Neuron (in vitro differentiated cells): ENCODE data around the gene TUBB2B.

Source experiments
- H2AFZ ChIP-seq: one replicate; pipeline ENCODE4 v1.6.1; 2013; ENCODE audit warnings: low read depth, mild to moderate bottlenecking, inconsistent platforms, low read length, moderate library complexity
- H3K27me3 ChIP-seq: one replicate; pipeline ENCODE4 v1.6.1; 2013; ENCODE audit warnings: low read length; ENCODE audit not compliant: insufficient read depth
- H3K36me3 ChIP-seq: one replicate; pipeline ENCODE4 v1.6.1; 2013; ENCODE audit warnings: low read length; ENCODE audit not compliant: insufficient read depth
- H3K4me1 ChIP-seq: one replicate; pipeline ENCODE4 v1.6.1; 2013; ENCODE audit warnings: low read length; ENCODE audit not compliant: insufficient read depth
- H3K4me3 ChIP-seq: 2 replicates; pipeline ENCODE4 v1.5.1; 2013; ENCODE audit warnings: mild to moderate bottlenecking, low read length, moderate library complexity
- H3K9me3 ChIP-seq: one replicate; pipeline ENCODE4 v1.6.1; 2013; ENCODE audit warnings: low read length

TUBB2B gene

GRCh38 chr6:3176562-3177355, 50.7 kb downstream of the TUBB2B start:
- Histone ChIP-seq H3K4me3 (no peak overlapping the region), H3K4me1 (peaks cover 17% of the 10 kb centered on the region), H2AFZ (no peak overlapping the region), H3K27me3 (no peaks in the 10 kb centered on the region), H3K36me3 (no peaks in the 10 kb centered on the region), H3K9me3 (no peaks in the 10 kb centered on the region)

- H3K4me3 ChIP-seq, result no peak overlapping the region
- no peaks in the 10 kb centered on the region for H3K9me3 ChIP-seq
- H3K36me3 ChIP-seq, result no peaks in the 10 kb centered on the region
- peaks cover 21% of the 10 kb centered on the region for H3K4me1 ChIP-seq
- no peaks in the 10 kb centered on the region for H3K27me3 ChIP-seq
- no peak overlapping the region for H2AFZ ChIP-seq
Measured at GRCh38 chr6:3175715-3176402, 51.6 kb downstream of the TUBB2B start.
